ENCODE measurements around the gene EBI3. TPM values are rescaled to one million over a fixed set of nuclear protein-coding genes. Genes with fewer than 3 reads are reported as not detected.
"Not testable (repeated sequence)": the region's sequence is repeated elsewhere in the genome, so short reads cannot be mapped to it uniquely, and the experiment has no call there.

EBI3 gene
- total RNA-seq, 1 experiment from 2014 or later = 0.68 TPM

GRCh38 chr19:4228765-4229178 lies 551 bp upstream of the EBI3 start:
- H3K4me3 ChIP-seq (ENCODE audit: low read depth, low read length) = peak overlapping the region; percentile 17
- H3K36me3 ChIP-seq (ENCODE audit: control insufficient read depth, insufficient read depth, low read length) = no peaks in the 10 kb centered on the region
- H3K9me3 Mint-ChIP-seq (ENCODE audit: unreplicated experiment) = no peaks in the 10 kb centered on the region
- no peaks in the 10 kb centered on the region for H3K27me3 ChIP-seq (replicated peaks; ENCODE audit: control insufficient read depth, insufficient read depth, low read length)
- ChIA-PET POLR2A (no interaction called here), CTCF (no interaction called here)
- no peaks in the 10 kb centered on the region for H3K27me3 Mint-ChIP-seq (ENCODE audit: insufficient read depth, unreplicated experiment)
- H3K9me3 ChIP-seq = no peaks in the 10 kb centered on the region
- no peaks in the 10 kb centered on the region for H3K4me1 Mint-ChIP-seq (ENCODE audit: low read depth, unreplicated experiment)
- no peak overlapping the region for H3K4me3 Mint-ChIP-seq (ENCODE audit: unreplicated experiment)
- peaks cover 11% of the 10 kb centered on the region for H3K4me1 ChIP-seq
- intact Hi-C loops (cut with micrococcal nuclease; ENCODE audit: unreplicated experiment) = no loop called here
- H3K27ac Mint-ChIP-seq (ENCODE audit: unreplicated experiment) = no peak overlapping the region
- H3K36me3 Mint-ChIP-seq (ENCODE audit: insufficient read depth, unreplicated experiment) = no peaks in the 10 kb centered on the region
- TF ChIP-seq CTCF (IDR thresholded peaks at IDR 0.05; ENCODE audit: insufficient read depth in 1 of 2, low read depth in 1 of 2, low read length in 1 of 2, severe bottlenecking in 1 of 2, unreplicated experiment in 1 of 2) = no peak
- DNase-seq = no peak
- BruUV-seq (replicated peaks) = no TSS peak

- POLR2A ChIA-PET; H3K9me3 Mint-ChIP-seq (ENCODE audit: unreplicated experiment); H3K4me3 ChIP-seq (ENCODE audit: low read depth, low read length); H3K27ac Mint-ChIP-seq (ENCODE audit: unreplicated experiment); H3K4me1 Mint-ChIP-seq (ENCODE audit: low read depth, unreplicated experiment); H3K9me3 ChIP-seq; H3K27me3 ChIP-seq (replicated peaks; ENCODE audit: control insufficient read depth, insufficient read depth, low read length); DNase-seq; H3K4me3 Mint-ChIP-seq (ENCODE audit: unreplicated experiment); intact Hi-C loops (cut with micrococcal nuclease; ENCODE audit: unreplicated experiment); CTCF ChIA-PET; H3K36me3 ChIP-seq (ENCODE audit: control insufficient read depth, insufficient read depth, low read length); H3K27me3 Mint-ChIP-seq (ENCODE audit: insufficient read depth, unreplicated experiment); BruUV-seq (replicated peaks); H3K36me3 Mint-ChIP-seq (ENCODE audit: insufficient read depth, unreplicated experiment): not testable (repeated sequence)
- H3K4me1 ChIP-seq = peaks cover 11% of the 10 kb centered on the region
These were observed 914 bp downstream of the EBI3 start for GRCh38 chr19:4230237-4230636.

GRCh38 chr19:4231521-4231920 lies 2.2 kb downstream of the EBI3 start:
- H3K9me3 Mint-ChIP-seq (ENCODE audit: unreplicated experiment); H3K4me3 Mint-ChIP-seq (ENCODE audit: unreplicated experiment); H3K27ac Mint-ChIP-seq (ENCODE audit: unreplicated experiment); H3K36me3 ChIP-seq (ENCODE audit: control insufficient read depth, insufficient read depth, low read length); H3K27me3 ChIP-seq (replicated peaks; ENCODE audit: control insufficient read depth, insufficient read depth, low read length); POLR2A ChIA-PET; H3K27me3 Mint-ChIP-seq (ENCODE audit: insufficient read depth, unreplicated experiment); H3K36me3 Mint-ChIP-seq (ENCODE audit: insufficient read depth, unreplicated experiment); H3K9me3 ChIP-seq; H3K4me3 ChIP-seq (ENCODE audit: low read depth, low read length); DNase-seq; intact Hi-C loops (cut with micrococcal nuclease; ENCODE audit: unreplicated experiment); BruUV-seq (replicated peaks); H3K4me1 Mint-ChIP-seq (ENCODE audit: low read depth, unreplicated experiment): not testable (repeated sequence)
- peaks cover 11% of the 10 kb centered on the region for H3K4me1 ChIP-seq
- CTCF ChIA-PET = interaction anchor here (0.6 kb wide), 1 partner anchor 111 kb away, joined by 3 read pairs; no protein-coding TSS in a partner anchor

- H3K27me3 ChIP-seq (replicated peaks; ENCODE audit: control insufficient read depth, insufficient read depth, low read length); DNase-seq; H3K4me3 Mint-ChIP-seq (ENCODE audit: unreplicated experiment); H3K36me3 Mint-ChIP-seq (ENCODE audit: insufficient read depth, unreplicated experiment); H3K9me3 Mint-ChIP-seq (ENCODE audit: unreplicated experiment); intact Hi-C loops (cut with micrococcal nuclease; ENCODE audit: unreplicated experiment); H3K9me3 ChIP-seq; H3K36me3 ChIP-seq (ENCODE audit: control insufficient read depth, insufficient read depth, low read length); H3K27ac Mint-ChIP-seq (ENCODE audit: unreplicated experiment); POLR2A ChIA-PET; H3K27me3 Mint-ChIP-seq (ENCODE audit: insufficient read depth, unreplicated experiment); BruUV-seq (replicated peaks); H3K4me3 ChIP-seq (ENCODE audit: low read depth, low read length): not testable (repeated sequence)
- peaks cover 11% of the 10 kb centered on the region for H3K4me1 ChIP-seq
- CTCF ChIA-PET = interaction anchor here (0.7 to 0.9 kb wide), 4 partner anchors 16 to 813 kb away, joined by 3 to 9 read pairs (median 5); no protein-coding TSS in a partner anchor
- H3K4me1 Mint-ChIP-seq (ENCODE audit: low read depth, unreplicated experiment) = peaks cover 12% of the 10 kb centered on the region
These were observed 2.8 kb downstream of the EBI3 start for GRCh38 chr19:4232139-4232538.

Data from Caco-2 (cell line).